ENCODE results near the gene EPHA3.

EPHA3 gene

DNA sequence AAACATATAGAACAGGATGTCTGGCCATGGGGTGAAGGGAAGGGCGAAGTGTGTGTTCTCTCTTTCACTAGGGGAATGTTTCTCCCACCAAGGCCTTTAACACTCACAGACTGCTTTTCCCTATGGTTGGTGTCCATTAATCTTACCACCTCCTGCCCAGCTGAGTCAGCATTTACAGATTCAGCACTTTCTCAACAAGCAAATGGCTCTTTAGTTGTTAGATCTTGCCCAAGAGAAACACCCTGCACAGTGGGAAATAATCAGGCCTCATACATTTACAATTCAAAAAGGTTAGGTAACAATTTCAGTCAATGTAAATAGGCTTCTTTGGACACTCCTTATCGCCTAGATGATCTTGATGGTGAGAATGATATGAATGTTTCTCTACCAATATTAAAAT lies 418.2 kb downstream of the EPHA3 start:
- no peak for DNase-seq (ENCODE audit: low read depth)
- TF ChIP-seq, protein P1, sequence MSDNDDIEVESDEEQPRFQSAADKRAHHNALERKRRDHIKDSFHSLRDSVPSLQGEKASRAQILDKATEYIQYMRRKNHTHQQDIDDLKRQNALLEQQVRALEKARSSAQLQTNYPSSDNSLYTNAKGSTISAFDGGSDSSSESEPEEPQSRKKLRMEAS (IDR thresholded peaks at IDR 0.05; ENCODE audit: low read depth, low read length), result no peak
- no peak for TF ChIP-seq POLR2A (IDR thresholded peaks at IDR 0.05; ENCODE audit: extremely low read depth, insufficient read length)
- TF ChIP-seq MYC (IDR thresholded peaks at IDR 0.05; ENCODE audit: low read depth, low read length), result no peak
- TF ChIP-seq, protein P2, sequence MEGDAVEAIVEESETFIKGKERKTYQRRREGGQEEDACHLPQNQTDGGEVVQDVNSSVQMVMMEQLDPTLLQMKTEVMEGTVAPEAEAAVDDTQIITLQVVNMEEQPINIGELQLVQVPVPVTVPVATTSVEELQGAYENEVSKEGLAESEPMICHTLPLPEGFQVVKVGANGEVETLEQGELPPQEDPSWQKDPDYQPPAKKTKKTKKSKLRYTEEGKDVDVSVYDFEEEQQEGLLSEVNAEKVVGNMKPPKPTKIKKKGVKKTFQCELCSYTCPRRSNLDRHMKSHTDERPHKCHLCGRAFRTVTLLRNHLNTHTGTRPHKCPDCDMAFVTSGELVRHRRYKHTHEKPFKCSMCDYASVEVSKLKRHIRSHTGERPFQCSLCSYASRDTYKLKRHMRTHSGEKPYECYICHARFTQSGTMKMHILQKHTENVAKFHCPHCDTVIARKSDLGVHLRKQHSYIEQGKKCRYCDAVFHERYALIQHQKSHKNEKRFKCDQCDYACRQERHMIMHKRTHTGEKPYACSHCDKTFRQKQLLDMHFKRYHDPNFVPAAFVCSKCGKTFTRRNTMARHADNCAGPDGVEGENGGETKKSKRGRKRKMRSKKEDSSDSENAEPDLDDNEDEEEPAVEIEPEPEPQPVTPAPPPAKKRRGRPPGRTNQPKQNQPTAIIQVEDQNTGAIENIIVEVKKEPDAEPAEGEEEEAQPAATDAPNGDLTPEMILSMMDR (IDR thresholded peaks at IDR 0.05; ENCODE audit: low read depth, low read length), result no peak

DNA sequence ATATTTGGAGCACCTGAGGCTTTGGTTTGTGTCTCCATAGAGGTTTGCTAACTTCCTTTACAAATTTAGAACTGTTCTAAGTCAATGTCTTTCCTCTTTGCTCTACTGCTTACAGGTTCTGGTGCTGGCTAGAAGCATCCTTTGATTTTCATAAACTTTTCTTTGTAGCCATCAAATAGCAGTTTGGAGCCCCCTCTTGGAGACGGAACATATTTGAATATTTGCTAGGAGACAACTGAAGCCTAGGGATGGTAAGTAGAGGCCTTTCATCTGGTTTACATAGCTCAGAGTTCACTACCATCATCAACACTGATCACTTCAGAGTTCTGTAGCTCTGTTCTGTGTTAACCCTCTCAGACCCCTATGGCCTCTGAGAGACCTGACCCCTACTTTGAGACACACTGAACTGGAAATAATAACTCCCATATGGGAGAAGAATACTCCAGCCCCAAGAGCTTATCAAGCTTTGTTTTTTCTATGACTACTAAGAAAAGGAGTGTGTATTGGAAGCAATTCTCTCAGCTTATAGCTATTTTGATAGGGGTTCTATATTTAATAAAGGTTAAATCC lies 420.4 kb downstream of the EPHA3 start:
- TF ChIP-seq POLR2A (IDR thresholded peaks at IDR 0.05; ENCODE audit: extremely low read depth, insufficient read length) (no peak), MYC (IDR thresholded peaks at IDR 0.05; ENCODE audit: low read depth, low read length) (no peak)
- TF ChIP-seq, protein P2 (IDR thresholded peaks at IDR 0.05; ENCODE audit: low read depth, low read length), result no peak
- TF ChIP-seq, protein P1 (IDR thresholded peaks at IDR 0.05; ENCODE audit: low read depth, low read length), result no peak

More for the DNA sequence above, 418.2 kb downstream of the EPHA3 start:
- no peak overlapping the region for H3K4me3 ChIP-seq (ENCODE audit: low read depth, low read length)

More for the DNA sequence above, 420.4 kb downstream of the EPHA3 start:
- H3K4me3 ChIP-seq (ENCODE audit: low read depth, low read length), result no peak overlapping the region
- no peak for DNase-seq (ENCODE audit: low read depth)
